IPS DF 4.7 (cell line): Measurements from ENCODE around the gene DPAGT1.
A peak's percentile ranks its signal among the peaks of the same experiment; 100 is the strongest.
"Not testable (repeated sequence)": the region's sequence is repeated elsewhere in the genome, so short reads cannot be mapped to it uniquely, and the experiment has no call there.

Experiments used
- DNase-seq: peaks from one replicate; pipeline ENCODE4 v3.0.0-alpha.2; 2013; ENCODE audit warnings: low spot score; ENCODE audit errors: extremely low read depth

Gene DPAGT1

GRCh38 chr11:119059128-119059527 is 42.5 kb downstream of the DPAGT1 start:
- not testable (repeated sequence) for DNase-seq

- DNase-seq: peak; percentile 69
Measured at GRCh38 chr11:119057000-119057769, 44.5 kb downstream of the DPAGT1 start, which contains the start of gene HYOU1. Gene HYOU1 (minus strand): TSS chr11:119057205. CDS start chr11:119056160, 1,045 bp downstream.

GRCh38 chr11:119056421-119056999 is 45.1 kb downstream of the DPAGT1 start:
- no peak for DNase-seq

GRCh38 chr11:119055901-119056300 is 45.8 kb downstream of the DPAGT1 start:
- no peak for DNase-seq

- no peak for DNase-seq
Measured at GRCh38 chr11:119054418-119054817, 47.2 kb downstream of the DPAGT1 start.

GRCh38 chr11:119052163-119052814 is 49.4 kb downstream of the DPAGT1 start:
- DNase-seq: no peak

- no peak for DNase-seq
Measured at GRCh38 chr11:119051440-119052162, 50.1 kb downstream of the DPAGT1 start.

GRCh38 chr11:119049081-119049480 is 52.6 kb downstream of the DPAGT1 start:
- DNase-seq: no peak

- DNase-seq: no peak
Measured at GRCh38 chr11:119048644-119049043, 53.0 kb downstream of the DPAGT1 start.

- no peak for DNase-seq
Measured at GRCh38 chr11:119047205-119047604, 54.4 kb downstream of the DPAGT1 start.
